Measurements from ENCODE around the gene TXK.
"Not testable (repeated sequence)": the region's sequence is repeated elsewhere in the genome, so short reads cannot be mapped to it uniquely, and the experiment has no call there.

Gene TXK

GRCh38 chr4:48134081-48134480, at the start of gene TXK:
TXK (minus strand) TSS chr4:48134250; CDS start chr4:48134170, 80 bp downstream.
- no peak for DNase-seq (ENCODE audit: low read depth)

GRCh38 chr4:48180234-48180633, 46.2 kb upstream of the TXK start:
- no peak for DNase-seq (ENCODE audit: low read depth)

GRCh38 chr4:48178931-48179330, 44.9 kb upstream of the TXK start:
- DNase-seq (ENCODE audit: low read depth), result no peak

- DNase-seq (ENCODE audit: low read depth), result no peak
These were observed 41.8 kb upstream of the TXK start for GRCh38 chr4:48175806-48176205.

GRCh38 chr4:48175328-48175727, 41.3 kb upstream of the TXK start:
- DNase-seq (ENCODE audit: low read depth), result no peak

- DNase-seq (ENCODE audit: low read depth), result no peak
These were observed 39.3 kb upstream of the TXK start for GRCh38 chr4:48173056-48173991.

- DNase-seq (ENCODE audit: low read depth), result no peak
These were observed 38.6 kb upstream of the TXK start for GRCh38 chr4:48172651-48173050.

GRCh38 chr4:48169636-48170035, 35.6 kb upstream of the TXK start:
- no peak for DNase-seq (ENCODE audit: low read depth)

GRCh38 chr4:48167538-48168263, 33.7 kb upstream of the TXK start:
- DNase-seq (ENCODE audit: low read depth), result no peak

- DNase-seq (ENCODE audit: low read depth), result not testable (repeated sequence)
These were observed 30.5 kb upstream of the TXK start for GRCh38 chr4:48164561-48164960.

GRCh38 chr4:48163746-48164145, 29.7 kb upstream of the TXK start:
- no peak for DNase-seq (ENCODE audit: low read depth)

- no peak for DNase-seq (ENCODE audit: low read depth)
These were observed 28.1 kb upstream of the TXK start for GRCh38 chr4:48162162-48162561.

GRCh38 chr4:48157271-48157670, 23.2 kb upstream of the TXK start:
- DNase-seq (ENCODE audit: low read depth), result no peak

- no peak for DNase-seq (ENCODE audit: low read depth)
These were observed 22.4 kb upstream of the TXK start for GRCh38 chr4:48156423-48156822.

- no peak for DNase-seq (ENCODE audit: low read depth)
These were observed 19.9 kb upstream of the TXK start for GRCh38 chr4:48153791-48154550.

- no peak for DNase-seq (ENCODE audit: low read depth)
These were observed 18.2 kb upstream of the TXK start for GRCh38 chr4:48152259-48152658.

- no peak for DNase-seq (ENCODE audit: low read depth)
These were observed 15.8 kb upstream of the TXK start for GRCh38 chr4:48149827-48150370.

GRCh38 chr4:48147621-48148020, 13.6 kb upstream of the TXK start:
- no peak for DNase-seq (ENCODE audit: low read depth)

- DNase-seq (ENCODE audit: low read depth), result no peak
These were observed 7.0 kb upstream of the TXK start for GRCh38 chr4:48141048-48141447.

- no peak for DNase-seq (ENCODE audit: low read depth)
These were observed 5.6 kb upstream of the TXK start for GRCh38 chr4:48139691-48140090.

GRCh38 chr4:48138936-48139335, 4.9 kb upstream of the TXK start:
- no peak for DNase-seq (ENCODE audit: low read depth)

- no peak for DNase-seq (ENCODE audit: low read depth)
These were observed 4.5 kb upstream of the TXK start for GRCh38 chr4:48138511-48138910.

Data from stimulated activated CD8-positive, alpha-beta memory T cell treated with anti-CD3 and anti-CD28 coated beads, Interleukin-15, amount 100 ng/mL, for 1 hour (primary cell).